Measurements from ENCODE around the gene GRIP2.

The GRIP2 gene

DNA sequence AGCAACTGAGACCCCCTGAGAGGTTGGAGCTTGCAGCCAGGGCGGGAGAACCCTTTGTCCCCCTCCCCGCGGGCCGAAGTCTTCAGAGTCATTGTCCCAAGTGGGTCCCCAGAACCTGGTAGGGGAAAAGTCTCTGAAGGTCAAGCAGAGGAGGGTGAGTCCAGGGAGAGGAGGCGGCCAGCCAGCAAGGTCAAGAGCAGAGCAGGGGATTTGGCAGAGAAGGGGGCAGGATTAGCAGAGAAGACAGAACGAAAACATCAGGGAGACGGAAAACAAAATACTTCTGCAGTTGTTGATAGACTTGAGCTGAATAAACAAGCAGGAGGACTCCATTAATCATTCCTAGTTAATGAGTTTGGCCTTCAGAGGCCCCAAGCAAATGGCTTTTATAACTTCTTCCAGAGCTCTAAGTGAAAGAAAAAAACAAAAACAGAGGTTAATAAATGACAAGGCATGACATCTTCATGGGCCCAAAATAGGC, 66.7 kb downstream of the GRIP2 start:
- intact Hi-C loops (cut with DNase I; ENCODE audit: low total_unique reads) = no loop called here
- TF ChIP-seq, protein P1, sequence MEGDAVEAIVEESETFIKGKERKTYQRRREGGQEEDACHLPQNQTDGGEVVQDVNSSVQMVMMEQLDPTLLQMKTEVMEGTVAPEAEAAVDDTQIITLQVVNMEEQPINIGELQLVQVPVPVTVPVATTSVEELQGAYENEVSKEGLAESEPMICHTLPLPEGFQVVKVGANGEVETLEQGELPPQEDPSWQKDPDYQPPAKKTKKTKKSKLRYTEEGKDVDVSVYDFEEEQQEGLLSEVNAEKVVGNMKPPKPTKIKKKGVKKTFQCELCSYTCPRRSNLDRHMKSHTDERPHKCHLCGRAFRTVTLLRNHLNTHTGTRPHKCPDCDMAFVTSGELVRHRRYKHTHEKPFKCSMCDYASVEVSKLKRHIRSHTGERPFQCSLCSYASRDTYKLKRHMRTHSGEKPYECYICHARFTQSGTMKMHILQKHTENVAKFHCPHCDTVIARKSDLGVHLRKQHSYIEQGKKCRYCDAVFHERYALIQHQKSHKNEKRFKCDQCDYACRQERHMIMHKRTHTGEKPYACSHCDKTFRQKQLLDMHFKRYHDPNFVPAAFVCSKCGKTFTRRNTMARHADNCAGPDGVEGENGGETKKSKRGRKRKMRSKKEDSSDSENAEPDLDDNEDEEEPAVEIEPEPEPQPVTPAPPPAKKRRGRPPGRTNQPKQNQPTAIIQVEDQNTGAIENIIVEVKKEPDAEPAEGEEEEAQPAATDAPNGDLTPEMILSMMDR (IDR thresholded peaks at IDR 0.05) = no peak
- Histone ChIP-seq H3K9me3 (no peaks in the 10 kb centered on the region), H3K4me1 (peaks cover 0 to 10% (median 0%) of the 10 kb centered on the region in 4 donors), H3K4me3 (no peak overlapping the region), H3K36me3 (peaks cover 0 to 78% (median 38%) of the 10 kb centered on the region in 3 donors), H3K27me3 (no peaks in the 10 kb centered on the region), H3K27ac (no peak overlapping the region)
- DNase-seq = no peak

DNA sequence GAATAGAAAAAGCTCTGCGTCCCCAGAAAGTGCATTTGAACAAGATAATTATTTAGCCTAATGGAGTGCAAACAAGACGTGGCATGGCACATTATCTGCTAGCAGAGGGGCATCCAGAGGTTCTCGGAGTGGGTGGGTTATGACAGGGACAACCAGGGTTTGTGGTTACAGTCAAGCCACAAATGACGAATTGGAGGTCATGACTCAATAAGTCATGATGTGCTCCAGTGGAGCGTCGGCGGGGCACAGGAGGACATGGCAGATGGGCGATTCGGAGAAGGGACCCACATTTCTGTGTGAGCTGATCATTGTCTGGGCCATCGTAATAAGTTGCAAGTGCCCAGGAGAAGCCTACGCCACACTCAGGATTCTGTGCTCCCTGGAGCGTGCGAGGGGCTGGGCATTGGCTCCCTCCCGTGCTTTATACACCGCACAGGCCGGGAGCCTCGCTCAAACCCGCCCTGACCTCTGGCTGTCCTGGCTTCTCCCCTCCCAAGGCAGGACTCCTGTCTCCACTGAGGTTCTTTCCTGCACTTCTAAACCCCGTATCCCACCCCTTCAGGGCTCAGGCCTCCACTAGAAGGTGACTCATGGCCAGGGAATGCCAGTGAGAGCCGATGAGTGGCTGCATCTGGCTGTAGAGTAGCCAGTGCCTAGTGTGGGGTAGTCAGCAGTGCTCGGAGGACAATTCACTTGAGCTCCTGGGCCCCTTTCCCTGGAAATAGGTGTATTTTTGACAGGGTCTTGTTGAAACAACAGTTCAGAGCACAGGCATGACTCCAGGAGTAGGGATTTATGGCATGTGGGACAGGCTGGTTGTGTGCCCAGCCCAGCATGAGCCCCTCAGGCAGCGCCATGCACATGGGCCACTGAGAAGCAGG, 67.4 kb downstream of the GRIP2 start:
- Histone ChIP-seq H3K27me3 (no peaks in the 10 kb centered on the region), H3K27ac (no peak overlapping the region), H3K9me3 (no peaks in the 10 kb centered on the region), H3K36me3 (peaks cover 0 to 74% (median 31%) of the 10 kb centered on the region in 3 donors), H3K4me1 (peaks cover 0 to 10% (median 0%) of the 10 kb centered on the region in 4 donors), H3K4me3 (no peak overlapping the region)
- intact Hi-C loops (cut with DNase I; ENCODE audit: low total_unique reads) = no loop called here
- DNase-seq = no peak
- TF ChIP-seq, protein P1 (IDR thresholded peaks at IDR 0.05) = no peak

DNA sequence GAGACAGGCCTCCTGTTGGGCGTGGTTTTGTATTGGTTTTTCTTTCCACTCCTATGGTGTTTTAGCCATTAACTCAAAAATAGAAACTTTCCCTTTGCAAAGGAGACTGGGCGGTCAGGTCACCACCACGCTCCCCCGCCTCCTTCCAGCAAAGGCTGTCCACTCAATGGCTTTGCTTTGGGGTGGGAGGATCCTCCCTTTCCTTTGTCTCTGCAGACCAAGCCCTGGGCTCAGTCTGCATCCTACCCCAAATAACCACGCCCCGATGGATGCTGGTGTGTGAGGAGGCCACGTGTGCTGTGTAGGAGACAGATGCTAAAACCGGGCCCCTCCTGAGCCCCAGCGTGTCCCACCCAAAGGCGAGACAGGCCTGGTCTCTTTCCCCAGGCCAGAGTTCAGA, 68.5 kb downstream of the GRIP2 start:
- intact Hi-C loops (cut with DNase I; ENCODE audit: low total_unique reads) = no loop called here
- H3K9me3 ChIP-seq = no peaks in the 10 kb centered on the region
- DNase-seq = no peak
- peaks cover 0 to 74% (median 23%) of the 10 kb centered on the region in 3 donors for H3K36me3 ChIP-seq
- peaks cover 0 to 10% (median 0%) of the 10 kb centered on the region in 4 donors for H3K4me1 ChIP-seq
- TF ChIP-seq, protein P1 (IDR thresholded peaks at IDR 0.05) = no peak
- no peak overlapping the region for H3K27ac ChIP-seq
- no peaks in the 10 kb centered on the region for H3K27me3 ChIP-seq
- H3K4me3 ChIP-seq = no peak overlapping the region

DNA sequence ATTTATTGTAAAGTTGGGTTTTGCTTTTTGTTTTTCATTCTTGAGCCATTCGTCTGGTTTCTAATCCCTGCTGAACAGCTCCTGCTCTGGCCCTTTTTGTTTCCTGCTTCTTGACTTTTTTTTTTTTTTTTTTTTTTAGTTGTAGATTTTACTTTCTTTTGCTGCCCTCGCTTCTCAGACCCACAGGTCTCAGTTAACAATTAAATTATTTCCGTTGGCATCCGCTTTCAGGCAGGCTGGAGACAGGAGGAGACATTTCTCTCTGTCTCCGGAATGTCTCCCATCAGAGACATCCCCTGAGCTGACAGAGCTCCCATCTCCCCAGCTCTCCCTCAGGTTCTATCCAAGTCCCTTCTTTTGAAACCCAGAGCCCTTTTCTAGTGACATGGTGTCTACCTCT, 69.1 kb downstream of the GRIP2 start:
- H3K4me3 ChIP-seq = no peak overlapping the region
- no peaks in the 10 kb centered on the region for H3K9me3 ChIP-seq
- peaks cover 0 to 73% (median 23%) of the 10 kb centered on the region in 3 donors for H3K36me3 ChIP-seq
- no peak for DNase-seq
- TF ChIP-seq, protein P1 (IDR thresholded peaks at IDR 0.05) = no peak
- no peak overlapping the region for H3K27ac ChIP-seq
- H3K4me1 ChIP-seq = peaks cover 0 to 10% (median 0%) of the 10 kb centered on the region in 4 donors
- H3K27me3 ChIP-seq = no peaks in the 10 kb centered on the region
- intact Hi-C loops (cut with DNase I; ENCODE audit: low total_unique reads) = no loop called here

DNA sequence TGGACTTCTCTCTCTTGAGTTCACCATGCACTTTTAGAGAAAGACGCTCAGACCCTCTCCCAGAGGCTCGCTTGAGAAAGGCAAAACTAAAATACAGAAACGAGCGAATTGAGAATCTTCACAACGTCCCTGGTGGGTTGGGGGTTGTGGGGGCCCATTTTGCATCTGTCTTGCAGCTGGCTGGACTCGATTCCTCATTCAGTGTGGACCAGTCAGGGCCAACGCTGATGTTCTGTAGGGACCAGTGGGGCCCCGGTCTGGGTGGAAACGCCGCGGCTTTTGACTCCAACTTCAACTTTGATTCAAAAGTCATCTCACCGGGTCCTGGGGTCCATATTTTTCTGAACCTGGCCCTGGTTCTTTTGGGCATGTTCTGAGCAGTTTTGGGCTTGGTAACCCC, 69.7 kb downstream of the GRIP2 start:
- H3K9me3 ChIP-seq = no peaks in the 10 kb centered on the region
- intact Hi-C loops (cut with DNase I; ENCODE audit: low total_unique reads) = no loop called here
- H3K27ac ChIP-seq = no peak overlapping the region
- TF ChIP-seq, protein P1 (IDR thresholded peaks at IDR 0.05) = no peak
- H3K4me3 ChIP-seq = no peak overlapping the region
- peaks cover 0 to 72% (median 23%) of the 10 kb centered on the region in 3 donors for H3K36me3 ChIP-seq
- DNase-seq = no peak
- H3K4me1 ChIP-seq = peaks cover 0 to 10% (median 0%) of the 10 kb centered on the region in 4 donors
- no peaks in the 10 kb centered on the region for H3K27me3 ChIP-seq

Measured in tibial artery (tissue), 4 donors.